SK-N-SH (cell line): Measurements from ENCODE around the gene TAF1B.

Source experiments
- CTCF ChIP-seq: fragments of 200-600 bp; sonication (generic); IDR thresholded peaks from 2 replicates; pipeline ENCODE4 v1.6.1; 2017; ENCODE audit warnings: antibody characterized with exemption, mild to moderate bottlenecking, moderate library complexity
- EP300 ChIP-seq, 2 experiments: IDR thresholded peaks; 2 replicates each; pipeline versions ENCODE4 v1.4.0 to v1.6.1; 2012; ENCODE audit warnings: borderline replicate concordance in 1 of 2, low read depth in 1 of 2, low read length in 1 of 2
- POLR2AphosphoS5 ChIP-seq: IDR thresholded peaks from 2 replicates; pipeline ENCODE4 v1.6.1; 2012; ENCODE audit warnings: low read depth, low read length
- YY1 ChIP-seq: IDR thresholded peaks from 2 replicates; pipeline ENCODE4 v1.4.0; 2012; ENCODE audit warnings: low read depth, mild to moderate bottlenecking
- TF ChIP-seq, protein P1 (sequence below): IDR thresholded peaks from 2 replicates; pipeline ENCODE4 v1.6.1; 2012; ENCODE audit warnings: mild to moderate bottlenecking, low read depth, low read length, moderate library complexity
- TF ChIP-seq, protein P2 (sequence below): IDR thresholded peaks from 2 replicates; pipeline ENCODE4 v1.4.0; 2012; ENCODE audit warnings: low read depth

- TF ChIP-seq, protein P1, sequence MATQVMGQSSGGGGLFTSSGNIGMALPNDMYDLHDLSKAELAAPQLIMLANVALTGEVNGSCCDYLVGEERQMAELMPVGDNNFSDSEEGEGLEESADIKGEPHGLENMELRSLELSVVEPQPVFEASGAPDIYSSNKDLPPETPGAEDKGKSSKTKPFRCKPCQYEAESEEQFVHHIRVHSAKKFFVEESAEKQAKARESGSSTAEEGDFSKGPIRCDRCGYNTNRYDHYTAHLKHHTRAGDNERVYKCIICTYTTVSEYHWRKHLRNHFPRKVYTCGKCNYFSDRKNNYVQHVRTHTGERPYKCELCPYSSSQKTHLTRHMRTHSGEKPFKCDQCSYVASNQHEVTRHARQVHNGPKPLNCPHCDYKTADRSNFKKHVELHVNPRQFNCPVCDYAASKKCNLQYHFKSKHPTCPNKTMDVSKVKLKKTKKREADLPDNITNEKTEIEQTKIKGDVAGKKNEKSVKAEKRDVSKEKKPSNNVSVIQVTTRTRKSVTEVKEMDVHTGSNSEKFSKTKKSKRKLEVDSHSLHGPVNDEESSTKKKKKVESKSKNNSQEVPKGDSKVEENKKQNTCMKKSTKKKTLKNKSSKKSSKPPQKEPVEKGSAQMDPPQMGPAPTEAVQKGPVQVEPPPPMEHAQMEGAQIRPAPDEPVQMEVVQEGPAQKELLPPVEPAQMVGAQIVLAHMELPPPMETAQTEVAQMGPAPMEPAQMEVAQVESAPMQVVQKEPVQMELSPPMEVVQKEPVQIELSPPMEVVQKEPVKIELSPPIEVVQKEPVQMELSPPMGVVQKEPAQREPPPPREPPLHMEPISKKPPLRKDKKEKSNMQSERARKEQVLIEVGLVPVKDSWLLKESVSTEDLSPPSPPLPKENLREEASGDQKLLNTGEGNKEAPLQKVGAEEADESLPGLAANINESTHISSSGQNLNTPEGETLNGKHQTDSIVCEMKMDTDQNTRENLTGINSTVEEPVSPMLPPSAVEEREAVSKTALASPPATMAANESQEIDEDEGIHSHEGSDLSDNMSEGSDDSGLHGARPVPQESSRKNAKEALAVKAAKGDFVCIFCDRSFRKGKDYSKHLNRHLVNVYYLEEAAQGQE = no peak
- TF ChIP-seq CTCF (no peak), POLR2AphosphoS5 (no peak), EP300 (IDR thresholded peaks at IDR 0.05; ENCODE audit: borderline replicate concordance in 1 of 2, low read depth in 1 of 2, low read length in 1 of 2) (no peak), YY1 (no peak)
- TF ChIP-seq, protein P2, sequence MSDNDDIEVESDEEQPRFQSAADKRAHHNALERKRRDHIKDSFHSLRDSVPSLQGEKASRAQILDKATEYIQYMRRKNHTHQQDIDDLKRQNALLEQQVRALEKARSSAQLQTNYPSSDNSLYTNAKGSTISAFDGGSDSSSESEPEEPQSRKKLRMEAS = no peak
These were observed 23.7 kb upstream of the TAF1B start for GRCh38 chr2:9819551-9819950.
